COLO668 (cell line): ENCODE results near the gene EEPD1.

Experiments
- DNase-seq: peaks from one replicate; lab custom pipeline; 2025; ENCODE audit not compliant: unreplicated experiment; lab: John Stamatoyannopoulos, UW

The EEPD1 gene

GRCh38 chr7:36278620-36279172 is 125.6 kb downstream of the EEPD1 start:
- DNase-seq: peak; percentile 67

GRCh38 chr7:36279200-36279925 is 126.3 kb downstream of the EEPD1 start:
- DNase-seq: peak; percentile 56

GRCh38 chr7:36279926-36280315 is 126.9 kb downstream of the EEPD1 start:
- no peak for DNase-seq

GRCh38 chr7:36280840-36281812 is 128.1 kb downstream of the EEPD1 start:
- peak; percentile 80 for DNase-seq

GRCh38 chr7:36281945-36282717 is 129.1 kb downstream of the EEPD1 start:
- DNase-seq: no peak

GRCh38 chr7:36283181-36283580 is 130.1 kb downstream of the EEPD1 start:
- no peak for DNase-seq

- DNase-seq: no peak
Measured at GRCh38 chr7:36283711-36284130, 130.7 kb downstream of the EEPD1 start.

- DNase-seq: no peak
Measured at GRCh38 chr7:36284456-36285090, 131.5 kb downstream of the EEPD1 start.

GRCh38 chr7:36285276-36285675 is 132.2 kb downstream of the EEPD1 start:
- DNase-seq: no peak

GRCh38 chr7:36286226-36286625 is 133.2 kb downstream of the EEPD1 start:
- no peak for DNase-seq

- no peak for DNase-seq
Measured at GRCh38 chr7:36286688-36287087, 133.6 kb downstream of the EEPD1 start.

- DNase-seq: peak; percentile 70
Measured at GRCh38 chr7:36287371-36288241, 134.6 kb downstream of the EEPD1 start.

GRCh38 chr7:36288501-36288900 is 135.4 kb downstream of the EEPD1 start:
- DNase-seq: no peak

- DNase-seq: peak; percentile 94
Measured at GRCh38 chr7:36289833-36290661, 137.0 kb downstream of the EEPD1 start.

- peak; percentile 95 for DNase-seq
Measured at GRCh38 chr7:36291387-36292316, 138.6 kb downstream of the EEPD1 start.

GRCh38 chr7:36295090-36295489 is 142.0 kb downstream of the EEPD1 start:
- DNase-seq: no peak

GRCh38 chr7:36296284-36296683 is 143.2 kb downstream of the EEPD1 start:
- no peak for DNase-seq
